ENCODE measurements around the gene FBXW10B.
"Not testable (repeated sequence)": the region's sequence is repeated elsewhere in the genome, so short reads cannot be mapped to it uniquely, and the experiment has no call there.

- not testable (repeated sequence) for TF ChIP-seq POLR2A (IDR thresholded peaks at IDR 0.05; ENCODE audit: low read depth, low read length); POLR2AphosphoS5 (IDR thresholded peaks at IDR 0.05; ENCODE audit: low read depth, low read length); TAF1 (IDR thresholded peaks at IDR 0.05; ENCODE audit: borderline replicate concordance, low read depth, low read length)
Observed at GRCh38 chr17:15574660-15575059, 44.8 kb downstream of the FBXW10B start.
